ENCODE results near the gene USP38.

DNA sequence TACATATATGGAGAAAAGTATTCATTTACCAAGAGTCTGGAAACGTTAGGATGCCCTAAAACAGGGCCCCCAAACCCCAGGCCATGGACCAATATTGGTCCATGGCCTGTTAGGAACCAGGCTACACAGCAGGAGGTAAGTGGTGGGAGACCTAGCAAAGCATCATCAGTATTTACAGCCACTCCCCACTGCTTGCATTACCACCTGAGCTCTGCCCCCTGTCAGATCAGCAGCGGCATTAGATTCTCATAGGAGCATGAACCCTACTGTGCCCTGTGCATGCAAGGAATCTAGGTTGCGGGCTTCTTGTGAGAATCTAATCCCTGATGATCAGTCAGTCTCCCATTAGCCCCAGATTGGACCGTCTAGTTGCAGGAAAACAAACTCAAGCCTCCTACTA, 62.3 kb downstream of the USP38 start:
- TF ChIP-seq, protein P1, sequence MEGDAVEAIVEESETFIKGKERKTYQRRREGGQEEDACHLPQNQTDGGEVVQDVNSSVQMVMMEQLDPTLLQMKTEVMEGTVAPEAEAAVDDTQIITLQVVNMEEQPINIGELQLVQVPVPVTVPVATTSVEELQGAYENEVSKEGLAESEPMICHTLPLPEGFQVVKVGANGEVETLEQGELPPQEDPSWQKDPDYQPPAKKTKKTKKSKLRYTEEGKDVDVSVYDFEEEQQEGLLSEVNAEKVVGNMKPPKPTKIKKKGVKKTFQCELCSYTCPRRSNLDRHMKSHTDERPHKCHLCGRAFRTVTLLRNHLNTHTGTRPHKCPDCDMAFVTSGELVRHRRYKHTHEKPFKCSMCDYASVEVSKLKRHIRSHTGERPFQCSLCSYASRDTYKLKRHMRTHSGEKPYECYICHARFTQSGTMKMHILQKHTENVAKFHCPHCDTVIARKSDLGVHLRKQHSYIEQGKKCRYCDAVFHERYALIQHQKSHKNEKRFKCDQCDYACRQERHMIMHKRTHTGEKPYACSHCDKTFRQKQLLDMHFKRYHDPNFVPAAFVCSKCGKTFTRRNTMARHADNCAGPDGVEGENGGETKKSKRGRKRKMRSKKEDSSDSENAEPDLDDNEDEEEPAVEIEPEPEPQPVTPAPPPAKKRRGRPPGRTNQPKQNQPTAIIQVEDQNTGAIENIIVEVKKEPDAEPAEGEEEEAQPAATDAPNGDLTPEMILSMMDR (IDR thresholded peaks at IDR 0.05): no peak
- no peak for TF ChIP-seq POLR2A (IDR thresholded peaks at IDR 0.05)
